Panc1 (cell line): Measurements from ENCODE around the gene IFIT1. TPM values are rescaled to one million over a fixed set of nuclear protein-coding genes. Genes with fewer than 3 reads are reported as not detected.

Source experiments
- ATAC-seq: fragments of 200-7000 bp; cut with Tn5 transposase; 2 replicates; pipeline ENCODE4 v1.9.1; 2020; ENCODE audit warnings: mild to moderate bottlenecking, moderate library complexity
- BruUV-seq: library from RNA; stranded (reverse); fragments of 400-500 nt; replicated peaks from 2 replicates; lab custom pipeline; 2021; lab: Mats Ljungman, UMichigan
- CTCF ChIA-PET: fragments of 300-600 bp; sonication (Branson Sonifier 250); formaldehyde crosslinking; loops from one replicate; lab custom pipeline; 2022; ENCODE audit warnings: antibody characterized with exemption; lab: Charles Lee
- POLR2A ChIA-PET: fragments of 300-600 bp; sonication (Branson Sonifier 250); formaldehyde crosslinking; loops from one replicate; lab custom pipeline; 2022; ENCODE audit warnings: antibody characterized with exemption; lab: Charles Lee
- DNase-seq: peaks from one replicate; pipeline ENCODE4 v3.0.0-alpha.2; 2010; ENCODE audit warnings: low read depth, low spot score
- H3K27ac ChIP-seq: 2 replicates; pipeline ENCODE4 v1.5.1; 2011; ENCODE audit warnings: mild to moderate bottlenecking, low read length, inconsistent platforms
- H3K27me3 ChIP-seq: fragments of 200-500 bp; sonication (Bioruptor generic); 2 replicates; pipeline ENCODE4 v1.6.0; 2014; ENCODE audit warnings: low read length, inconsistent platforms; ENCODE audit not compliant: control insufficient read depth, insufficient read depth
- H3K36me3 ChIP-seq: fragments of 200-500 bp; sonication (Bioruptor generic); 2 replicates; pipeline ENCODE4 v1.5.1; 2014; ENCODE audit warnings: inconsistent platforms, mild to moderate bottlenecking, low read length, moderate library complexity; ENCODE audit not compliant: control insufficient read depth, insufficient read depth
- H3K4me1 ChIP-seq: 2 replicates; pipeline ENCODE4 v1.5.1; 2011; ENCODE audit warnings: inconsistent platforms, mild to moderate bottlenecking, low read length, moderate library complexity; ENCODE audit not compliant: control insufficient read depth, insufficient read depth
- H3K4me3 ChIP-seq, 2 experiments: 2 replicates each; pipeline ENCODE4 v1.5.1; 2011 to 2012; ENCODE audit warnings: low read depth in 2 of 2, low read length in 2 of 2, mild to moderate bottlenecking in 2 of 2, inconsistent platforms in 1 of 2, moderate library complexity in 1 of 2
- H3K9me3 ChIP-seq: fragments of 200-500 bp; sonication (Bioruptor generic); 2 replicates; pipeline ENCODE4 v1.5.1; 2014; ENCODE audit warnings: low read depth, mild to moderate bottlenecking, inconsistent platforms, low read length, moderate library complexity; ENCODE audit not compliant: control insufficient read depth, insufficient read depth
- POLR2AphosphoS5 ChIP-seq: IDR thresholded peaks from 2 replicates; pipeline ENCODE4 v1.6.1; 2012; ENCODE audit warnings: mild to moderate bottlenecking, low read depth, low read length, moderate library complexity
- REST ChIP-seq, 2 experiments: IDR thresholded peaks; 2 replicates each; pipeline ENCODE4 v1.6.1; 2011 to 2012; ENCODE audit warnings: low read depth in 2 of 2, control low read depth in 1 of 2, low read length in 1 of 2, mild to moderate bottlenecking in 1 of 2, moderate library complexity in 1 of 2; ENCODE audit not compliant: insufficient read depth in 1 of 2
- SIN3A ChIP-seq: IDR thresholded peaks from 2 replicates; pipeline ENCODE4 v1.6.1; 2012; ENCODE audit warnings: low read depth, mild to moderate bottlenecking, low read length, moderate library complexity, borderline replicate concordance; ENCODE audit not compliant: insufficient read depth
- TCF7L2 ChIP-seq: IDR thresholded peaks from 2 replicates; pipeline ENCODE4 v1.6.1; 2011; ENCODE audit warnings: mild to moderate bottlenecking, low read depth, low read length, inconsistent platforms
- in situ Hi-C: cut with HindIII; loops from 2 replicates; pipeline ENCODE4 v1.10.0; 2016; ENCODE audit warnings: low sequenced_read_pairs, low pct_unique_long_range_greater_than_20kb
- intact Hi-C: fragments of 100-400 bp; cut with micrococcal nuclease; formaldehyde crosslinking; loops from one replicate; pipeline ENCODE4 v1.10.0; 2022; ENCODE audit not compliant: unreplicated experiment
- total RNA-seq: library from RNA; stranded (reverse); gene quantifications from one replicate; pipeline ENCODE4 v1.2.1, GENCODE V29; 2021; ENCODE audit not compliant: unreplicated experiment
- TF ChIP-seq, protein P1 (sequence below): fragments of 450-650 bp; IDR thresholded peaks from 2 replicates; pipeline ENCODE4 v1.5.1; 2017; ENCODE audit warnings: mild to moderate bottlenecking

Gene IFIT1
- total RNA-seq, 1 experiment from 2014 or later, result 43.8 TPM

- ChIA-PET POLR2A (no interaction called here), CTCF (no interaction called here)
- Histone ChIP-seq H3K4me1 (no peaks in the 10 kb centered on the region), H3K36me3 (no peaks in the 10 kb centered on the region), H3K9me3 (no peaks in the 10 kb centered on the region), H3K27ac (no peak overlapping the region), H3K27me3 (peaks cover 2% of the 10 kb centered on the region; the same call in 1 of the 2 replicates), H3K4me3 (no peak overlapping the region)
- no peak for TF ChIP-seq POLR2AphosphoS5
- no peak for TF ChIP-seq TCF7L2
- TF ChIP-seq REST (IDR thresholded peaks at IDR 0.05; ENCODE audit: insufficient read depth in 1 of 2, low read depth in 2 of 2, low read length in 1 of 2), result no peak
- no peak for TF ChIP-seq SIN3A
- TF ChIP-seq, protein P1, sequence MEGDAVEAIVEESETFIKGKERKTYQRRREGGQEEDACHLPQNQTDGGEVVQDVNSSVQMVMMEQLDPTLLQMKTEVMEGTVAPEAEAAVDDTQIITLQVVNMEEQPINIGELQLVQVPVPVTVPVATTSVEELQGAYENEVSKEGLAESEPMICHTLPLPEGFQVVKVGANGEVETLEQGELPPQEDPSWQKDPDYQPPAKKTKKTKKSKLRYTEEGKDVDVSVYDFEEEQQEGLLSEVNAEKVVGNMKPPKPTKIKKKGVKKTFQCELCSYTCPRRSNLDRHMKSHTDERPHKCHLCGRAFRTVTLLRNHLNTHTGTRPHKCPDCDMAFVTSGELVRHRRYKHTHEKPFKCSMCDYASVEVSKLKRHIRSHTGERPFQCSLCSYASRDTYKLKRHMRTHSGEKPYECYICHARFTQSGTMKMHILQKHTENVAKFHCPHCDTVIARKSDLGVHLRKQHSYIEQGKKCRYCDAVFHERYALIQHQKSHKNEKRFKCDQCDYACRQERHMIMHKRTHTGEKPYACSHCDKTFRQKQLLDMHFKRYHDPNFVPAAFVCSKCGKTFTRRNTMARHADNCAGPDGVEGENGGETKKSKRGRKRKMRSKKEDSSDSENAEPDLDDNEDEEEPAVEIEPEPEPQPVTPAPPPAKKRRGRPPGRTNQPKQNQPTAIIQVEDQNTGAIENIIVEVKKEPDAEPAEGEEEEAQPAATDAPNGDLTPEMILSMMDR, result no peak
- intact Hi-C loops, result no loop called here
- in situ Hi-C loops, result no loop called here
- ATAC-seq, result 0 out of 2 replicates have a peak, but pooled peaks have one; percentile 6
- no TSS peak for BruUV-seq
- DNase-seq, result no peak
These were observed 35.2 kb downstream of the IFIT1 start for GRCh38 chr10:89427629-89428028.

DNA sequence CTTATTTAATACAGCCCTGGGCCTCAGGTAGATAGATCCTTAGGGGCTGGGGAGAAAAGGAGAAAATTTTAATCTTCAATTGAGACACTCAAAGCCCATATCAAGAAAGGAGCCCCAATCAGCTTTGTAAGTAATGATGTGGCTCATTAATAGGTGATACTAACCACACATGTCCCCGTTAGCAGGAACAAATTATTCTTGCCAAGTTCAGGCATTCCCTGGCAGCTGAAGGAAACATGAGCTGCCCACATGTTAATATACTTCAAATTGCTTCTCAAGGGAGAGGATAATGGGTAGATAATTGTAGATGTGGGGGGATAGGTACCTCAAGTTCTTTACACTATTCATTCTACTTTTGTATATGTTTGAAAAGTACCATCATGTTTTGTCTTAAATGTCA is 36.5 kb downstream of the IFIT1 start:
- H3K4me1 ChIP-seq, result no peaks in the 10 kb centered on the region
- no peaks in the 10 kb centered on the region for H3K36me3 ChIP-seq
- no peak overlapping the region for H3K4me3 ChIP-seq
- TF ChIP-seq SIN3A (no peak), REST (IDR thresholded peaks at IDR 0.05; ENCODE audit: insufficient read depth in 1 of 2, low read depth in 2 of 2, low read length in 1 of 2) (no peak), POLR2AphosphoS5 (no peak), TCF7L2 (no peak)
- TF ChIP-seq, protein P1, result no peak
- H3K27ac ChIP-seq, result no peak overlapping the region
- H3K9me3 ChIP-seq, result no peaks in the 10 kb centered on the region
- ATAC-seq, result no peak
- in situ Hi-C loops, result no loop called here
- H3K27me3 ChIP-seq, result peaks cover 2% of the 10 kb centered on the region; the same call in 1 of the 2 replicates
- intact Hi-C loops, result no loop called here
- ChIA-PET CTCF (interaction anchor here (0.6 to 1.8 kb wide), 2 partner anchors 22 to 141 kb away, joined by 3 read pairs; no protein-coding TSS in a partner anchor), POLR2A (no interaction called here)
- no peak for DNase-seq
- no TSS peak for BruUV-seq
